ENCODE data around the gene PHAX. TPM values are rescaled to one million over a fixed set of nuclear protein-coding genes. Genes with fewer than 3 reads are reported as not detected.

Gene PHAX
- total and polyA plus RNA-seq, 2 experiments from 2014 or later, result 57.0 to 65.0 TPM

GRCh38 chr5:126587551-126588390 is 13.0 kb upstream of the PHAX start:
- WGBS (ENCODE audit: low lambda C conversion rate, missing lambda C conversion rate), result 92% methylated on average over 9 of the region's 9 CpGs
- DNase-seq (ENCODE audit: low spot score), result no peak

GRCh38 chr5:126589536-126590297 is 11.0 kb upstream of the PHAX start:
- Histone ChIP-seq H2AFZ (no peak overlapping the region), H3K79me2 (peaks cover 26% of the 10 kb centered on the region), H3K9me3 (ENCODE audit: low read depth) (no peaks in the 10 kb centered on the region), H3K9me2 (replicated peaks; ENCODE audit: insufficient read depth) (no peaks in the 10 kb centered on the region), H3K27me3 (no peaks in the 10 kb centered on the region), H4K20me1 (ENCODE audit: insufficient read depth, poor library complexity, severe bottlenecking) (no peaks in the 10 kb centered on the region), H3K36me3 (replicated peaks; ENCODE audit: insufficient read depth, low read depth) (no peaks in the 10 kb centered on the region), H3K4me1 (ENCODE audit: insufficient read depth) (peaks cover 12% of the 10 kb centered on the region), H3K4me2 (no peak overlapping the region), H3K27ac (no peak overlapping the region), H3K4me3 (no peak overlapping the region)
- TF ChIP-seq EZH2 (IDR thresholded peaks at IDR 0.05; ENCODE audit: borderline replicate concordance), result no peak
- no peak for TF ChIP-seq EZH2phosphoT487 (IDR thresholded peaks at IDR 0.05; ENCODE audit: low read depth, severe bottlenecking, unreplicated experiment)
- no peak for TF ChIP-seq CTCF (IDR thresholded peaks at IDR 0.05; ENCODE audit: poor library complexity)
- DNase-seq (ENCODE audit: low spot score), result no peak
- WGBS (ENCODE audit: low lambda C conversion rate, missing lambda C conversion rate), result 99% methylated on average over 27 of the region's 28 CpGs

More at GRCh38 chr5:126587551-126588390, 13.0 kb upstream of the PHAX start:
- Histone ChIP-seq H2AFZ (no peak overlapping the region), H3K36me3 (replicated peaks; ENCODE audit: insufficient read depth, low read depth) (no peaks in the 10 kb centered on the region), H3K79me2 (peaks cover 16% of the 10 kb centered on the region), H4K20me1 (ENCODE audit: insufficient read depth, poor library complexity, severe bottlenecking) (no peaks in the 10 kb centered on the region), H3K9me3 (ENCODE audit: low read depth) (no peaks in the 10 kb centered on the region), H3K27ac (no peak overlapping the region), H3K4me3 (no peak overlapping the region), H3K4me2 (no peak overlapping the region), H3K27me3 (no peaks in the 10 kb centered on the region), H3K4me1 (ENCODE audit: insufficient read depth) (peaks cover 3% of the 10 kb centered on the region), H3K9me2 (replicated peaks; ENCODE audit: insufficient read depth) (no peaks in the 10 kb centered on the region)
- no peak for TF ChIP-seq EZH2phosphoT487 (IDR thresholded peaks at IDR 0.05; ENCODE audit: low read depth, severe bottlenecking, unreplicated experiment)
- TF ChIP-seq EZH2 (IDR thresholded peaks at IDR 0.05; ENCODE audit: borderline replicate concordance), result no peak
- no peak for TF ChIP-seq CTCF (IDR thresholded peaks at IDR 0.05; ENCODE audit: poor library complexity)

- Histone ChIP-seq H2AFZ (no peak overlapping the region), H3K4me1 (ENCODE audit: insufficient read depth) (peaks cover 12% of the 10 kb centered on the region), H3K9me2 (replicated peaks; ENCODE audit: insufficient read depth) (no peaks in the 10 kb centered on the region), H3K4me2 (no peak overlapping the region), H3K4me3 (no peak overlapping the region), H3K27ac (no peak overlapping the region), H3K27me3 (no peaks in the 10 kb centered on the region), H4K20me1 (ENCODE audit: insufficient read depth, poor library complexity, severe bottlenecking) (no peaks in the 10 kb centered on the region), H3K9me3 (ENCODE audit: low read depth) (no peaks in the 10 kb centered on the region), H3K79me2 (peaks cover 26% of the 10 kb centered on the region), H3K36me3 (replicated peaks; ENCODE audit: insufficient read depth, low read depth) (no peaks in the 10 kb centered on the region)
- no peak for DNase-seq (ENCODE audit: low spot score)
- WGBS (ENCODE audit: low lambda C conversion rate, missing lambda C conversion rate), result 93% methylated on average over 1 of the region's 1 CpG
- no peak for TF ChIP-seq EZH2 (IDR thresholded peaks at IDR 0.05; ENCODE audit: borderline replicate concordance)
- TF ChIP-seq EZH2phosphoT487 (IDR thresholded peaks at IDR 0.05; ENCODE audit: low read depth, severe bottlenecking, unreplicated experiment), result no peak
- no peak for TF ChIP-seq CTCF (IDR thresholded peaks at IDR 0.05; ENCODE audit: poor library complexity)
These were observed 9.2 kb upstream of the PHAX start for GRCh38 chr5:126591549-126591948.

Measured in hepatocyte (in vitro differentiated cells).